Osteoblast (primary cell): ENCODE data around the gene C2. TPM values are rescaled to one million over a fixed set of nuclear protein-coding genes. Genes with fewer than 3 reads are reported as not detected.
"Not testable (repeated sequence)": the region's sequence is repeated elsewhere in the genome, so short reads cannot be mapped to it uniquely, and the experiment has no call there.

Source experiments
- DNase-seq: peaks from one replicate; pipeline ENCODE4 v3.0.0; 2011; ENCODE audit warnings: low spot score, mixed read lengths; ENCODE audit not compliant: insufficient read length; ENCODE audit errors: missing footprints
- H2AFZ ChIP-seq: 2 replicates; pipeline ENCODE4 v1.6.0; 2011; ENCODE audit warnings: mild to moderate bottlenecking, low read length
- H3K27ac ChIP-seq: 2 replicates; pipeline ENCODE4 v1.5.1; 2011; ENCODE audit warnings: mild to moderate bottlenecking, low read depth, low read length, moderate library complexity
- H3K27me3 ChIP-seq: 2 replicates; pipeline ENCODE4 v1.6.0; 2012; ENCODE audit warnings: mild to moderate bottlenecking, control low read depth, inconsistent platforms, low read length, moderate library complexity; ENCODE audit not compliant: insufficient read depth
- H3K36me3 ChIP-seq: 2 replicates; pipeline ENCODE4 v1.5.1; 2011; ENCODE audit warnings: mild to moderate bottlenecking, low read length, control low read depth, moderate library complexity; ENCODE audit not compliant: insufficient read depth
- H3K4me1 ChIP-seq: 2 replicates; pipeline ENCODE4 v1.5.1; 2011; ENCODE audit warnings: mild to moderate bottlenecking, low read length, control low read depth, moderate library complexity; ENCODE audit not compliant: insufficient read depth
- H3K4me2 ChIP-seq: 2 replicates; pipeline ENCODE4 v1.6.0; 2011; ENCODE audit warnings: mild to moderate bottlenecking, low read length; ENCODE audit not compliant: insufficient read depth
- H3K4me3 ChIP-seq: fragments of 200-600 bp; sonication (generic); 3 replicates; pipeline ENCODE4 v1.5.1; 2012; ENCODE audit warnings: mild to moderate bottlenecking, low read length, inconsistent platforms; ENCODE audit not compliant: insufficient read depth
- H3K79me2 ChIP-seq: 2 replicates; pipeline ENCODE4 v1.6.0; 2012; ENCODE audit warnings: mild to moderate bottlenecking, low read length, control low read depth, inconsistent platforms; ENCODE audit not compliant: insufficient read depth
- H3K9me3 ChIP-seq: 2 replicates; pipeline ENCODE4 v1.5.1; 2011; ENCODE audit warnings: low read depth, low read length, control low read depth
- H4K20me1 ChIP-seq: 2 replicates; pipeline ENCODE4 v1.6.0; 2012; ENCODE audit warnings: mild to moderate bottlenecking, low read length, control low read depth; ENCODE audit not compliant: insufficient read depth
- total RNA-seq: library from RNA; depleted of rRNA; stranded (reverse); fragments of >200 nt; gene quantifications from 2 replicates; pipeline ENCODE4 v1.2.3, GENCODE V29; 2012
- TF ChIP-seq, protein P1 (sequence below): IDR thresholded peaks from 2 replicates; pipeline ENCODE4 v1.5.1; 2011; ENCODE audit warnings: mild to moderate bottlenecking, low read depth, low read length, moderate library complexity; ENCODE audit errors: extremely low read depth

C2 gene
- total RNA-seq, 1 donor: 12.7 TPM

DNA sequence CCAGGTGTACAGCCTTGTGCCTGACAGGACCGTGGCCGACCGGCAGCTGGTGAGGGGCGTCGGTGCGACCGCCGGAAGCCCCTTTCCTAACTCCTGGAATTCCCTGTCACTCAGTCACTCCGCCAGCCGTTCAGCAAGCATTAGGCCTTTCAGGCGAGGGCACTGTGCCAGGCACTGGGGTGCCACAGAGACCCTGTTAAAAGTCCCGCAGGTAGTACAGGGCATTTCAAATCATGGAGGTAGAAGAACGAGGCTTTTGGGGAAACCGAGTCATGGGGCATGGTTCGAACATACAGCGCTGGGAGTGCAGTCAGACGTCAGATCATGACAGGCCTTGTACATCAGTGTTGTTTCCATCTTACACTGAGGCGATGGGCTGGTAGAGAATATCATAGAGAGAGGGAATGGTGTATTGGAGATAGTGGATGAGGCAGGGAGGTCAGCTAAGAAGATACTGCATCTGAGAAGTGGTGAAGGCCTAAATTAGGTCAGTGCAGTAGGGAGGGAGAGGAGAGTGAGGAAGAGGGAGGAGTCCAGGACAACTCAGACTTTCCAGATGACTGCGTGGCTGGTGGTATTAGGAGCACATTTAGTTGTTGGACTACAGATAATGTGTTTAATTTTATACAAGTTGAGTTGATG is 45.3 kb downstream of the C2 start:
- peak; percentile 90 for DNase-seq
- peaks cover 32% of the 10 kb centered on the region for H3K4me1 ChIP-seq
- H3K27me3 ChIP-seq: no peaks in the 10 kb centered on the region
- H4K20me1 ChIP-seq: peaks cover 4% of the 10 kb centered on the region
- peak overlapping the region; percentile 99 for H3K27ac ChIP-seq
- TF ChIP-seq, protein P1, sequence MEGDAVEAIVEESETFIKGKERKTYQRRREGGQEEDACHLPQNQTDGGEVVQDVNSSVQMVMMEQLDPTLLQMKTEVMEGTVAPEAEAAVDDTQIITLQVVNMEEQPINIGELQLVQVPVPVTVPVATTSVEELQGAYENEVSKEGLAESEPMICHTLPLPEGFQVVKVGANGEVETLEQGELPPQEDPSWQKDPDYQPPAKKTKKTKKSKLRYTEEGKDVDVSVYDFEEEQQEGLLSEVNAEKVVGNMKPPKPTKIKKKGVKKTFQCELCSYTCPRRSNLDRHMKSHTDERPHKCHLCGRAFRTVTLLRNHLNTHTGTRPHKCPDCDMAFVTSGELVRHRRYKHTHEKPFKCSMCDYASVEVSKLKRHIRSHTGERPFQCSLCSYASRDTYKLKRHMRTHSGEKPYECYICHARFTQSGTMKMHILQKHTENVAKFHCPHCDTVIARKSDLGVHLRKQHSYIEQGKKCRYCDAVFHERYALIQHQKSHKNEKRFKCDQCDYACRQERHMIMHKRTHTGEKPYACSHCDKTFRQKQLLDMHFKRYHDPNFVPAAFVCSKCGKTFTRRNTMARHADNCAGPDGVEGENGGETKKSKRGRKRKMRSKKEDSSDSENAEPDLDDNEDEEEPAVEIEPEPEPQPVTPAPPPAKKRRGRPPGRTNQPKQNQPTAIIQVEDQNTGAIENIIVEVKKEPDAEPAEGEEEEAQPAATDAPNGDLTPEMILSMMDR: no peak
- H3K4me2 ChIP-seq: peak overlapping the region; percentile 93
- peak overlapping the region; percentile 88 for H2AFZ ChIP-seq
- H3K36me3 ChIP-seq: peaks cover 24% of the 10 kb centered on the region
- H3K79me2 ChIP-seq: peaks cover 53% of the 10 kb centered on the region
- H3K9me3 ChIP-seq: no peaks in the 10 kb centered on the region
- H3K4me3 ChIP-seq: peak overlapping the region; percentile 91

GRCh38 chr6:31976065-31976464 is 48.5 kb downstream of the C2 start:
- H4K20me1 ChIP-seq, H3K27ac ChIP-seq, DNase-seq, H3K27me3 ChIP-seq, H3K36me3 ChIP-seq, H2AFZ ChIP-seq, H3K9me3 ChIP-seq, H3K4me3 ChIP-seq, H3K4me2 ChIP-seq: not testable (repeated sequence)
- peaks cover 34% of the 10 kb centered on the region for H3K79me2 ChIP-seq
- peaks cover 15% of the 10 kb centered on the region for H3K4me1 ChIP-seq

GRCh38 chr6:31977816-31978431 is 50.4 kb downstream of the C2 start:
- Histone ChIP-seq H2AFZ (no peak overlapping the region), H4K20me1 (peaks cover 2% of the 10 kb centered on the region), H3K27me3 (no peaks in the 10 kb centered on the region), H3K27ac (no peak overlapping the region), H3K4me2 (no peak overlapping the region), H3K4me3 (no peak overlapping the region), H3K36me3 (peaks cover 8% of the 10 kb centered on the region), H3K9me3 (no peaks in the 10 kb centered on the region), H3K79me2 (peaks cover 22% of the 10 kb centered on the region), H3K4me1 (peaks cover 8% of the 10 kb centered on the region)
- DNase-seq: no peak
- TF ChIP-seq, protein P1: no peak

DNA sequence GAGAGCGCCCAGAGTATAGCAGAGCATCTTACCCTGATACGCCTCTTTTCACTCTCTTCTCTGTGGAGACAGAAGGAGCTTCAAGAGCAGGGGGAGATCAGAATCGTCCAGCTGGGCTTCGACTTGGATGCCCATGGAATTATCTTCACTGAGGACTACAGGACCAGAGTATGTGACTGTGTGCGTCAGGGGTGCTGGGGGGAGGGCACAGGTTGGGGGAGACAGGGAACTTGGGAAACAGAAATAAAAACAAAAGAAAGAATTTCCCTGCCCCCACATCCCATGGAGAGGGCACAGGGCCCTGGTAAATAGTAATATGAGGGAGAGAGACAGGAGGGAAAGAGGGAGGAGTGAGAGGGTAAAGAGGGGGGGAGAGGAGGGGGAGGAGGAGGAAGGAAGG is 51.3 kb downstream of the C2 start:
- TF ChIP-seq, protein P1: no peak
- Histone ChIP-seq H3K4me2 (no peak overlapping the region), H2AFZ (no peak overlapping the region), H3K79me2 (peaks cover 13% of the 10 kb centered on the region), H3K27ac (no peak overlapping the region), H3K36me3 (peaks cover 8% of the 10 kb centered on the region), H3K4me3 (no peak overlapping the region), H3K27me3 (no peaks in the 10 kb centered on the region), H3K9me3 (no peaks in the 10 kb centered on the region), H4K20me1 (peaks cover 2% of the 10 kb centered on the region), H3K4me1 (no peaks in the 10 kb centered on the region)
- peak; percentile 34 for DNase-seq
